ENCODE measurements around the gene OPRD1.

Gene OPRD1

DNA sequence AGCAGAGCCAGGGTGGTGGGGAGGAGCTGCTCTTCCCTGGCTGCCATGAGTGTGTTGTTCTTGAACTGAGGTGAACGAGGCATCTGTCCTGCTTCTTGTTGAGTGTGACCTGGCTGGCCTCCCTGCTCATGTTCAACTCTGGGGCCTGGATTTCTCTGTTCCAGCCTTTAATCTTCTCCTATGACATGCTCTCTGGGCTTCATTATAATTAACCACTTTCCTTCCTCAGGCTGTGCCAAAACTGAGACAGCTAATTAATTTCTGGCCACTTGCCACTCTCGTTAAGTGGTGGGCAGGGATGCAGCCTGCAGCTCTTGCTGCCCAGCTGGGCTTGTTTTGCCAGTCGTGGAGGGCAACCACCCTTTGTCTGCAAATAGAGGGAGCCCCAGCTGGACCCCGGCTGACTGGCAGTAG lies 23.3 kb downstream of the OPRD1 start:
- no peaks in the 10 kb centered on the region for H3K36me3 ChIP-seq (ENCODE audit: low read length)
- H3K9ac ChIP-seq (ENCODE audit: low read length): no peak overlapping the region
- H3K4me2 ChIP-seq (ENCODE audit: low read depth, low read length, poor library complexity, severe bottlenecking): no peak overlapping the region
- no peak for TF ChIP-seq CTCF (IDR thresholded peaks at IDR 0.05; ENCODE audit: insufficient read depth, low read length, poor library complexity, severe bottlenecking)
- no peak for TF ChIP-seq EZH2phosphoT487 (conservative IDR thresholded peaks at IDR 0.05; ENCODE audit: low read length)
- no peak overlapping the region for H3K4me3 ChIP-seq (ENCODE audit: insufficient read depth, low read length, poor library complexity, severe bottlenecking)
- H3F3A ChIP-seq (ENCODE audit: insufficient read depth): no peaks in the 10 kb centered on the region
- no peaks in the 10 kb centered on the region for H4K20me1 ChIP-seq (ENCODE audit: low read depth, low read length)
- no peaks in the 10 kb centered on the region for H3K79me2 ChIP-seq (ENCODE audit: insufficient read depth, low read length)
- no peaks in the 10 kb centered on the region for H3K9me2 ChIP-seq (replicated peaks; ENCODE audit: insufficient read depth, low read length)
- no peak overlapping the region for H2AFZ ChIP-seq (ENCODE audit: low read depth, low read length, severe bottlenecking)
- no peaks in the 10 kb centered on the region for H3K9me3 ChIP-seq (ENCODE audit: insufficient read depth, low read length)
- no peak overlapping the region for H3K27ac ChIP-seq (ENCODE audit: low read depth, low read length)
- no peaks in the 10 kb centered on the region for H3K27me3 ChIP-seq (ENCODE audit: low read length)

DNA sequence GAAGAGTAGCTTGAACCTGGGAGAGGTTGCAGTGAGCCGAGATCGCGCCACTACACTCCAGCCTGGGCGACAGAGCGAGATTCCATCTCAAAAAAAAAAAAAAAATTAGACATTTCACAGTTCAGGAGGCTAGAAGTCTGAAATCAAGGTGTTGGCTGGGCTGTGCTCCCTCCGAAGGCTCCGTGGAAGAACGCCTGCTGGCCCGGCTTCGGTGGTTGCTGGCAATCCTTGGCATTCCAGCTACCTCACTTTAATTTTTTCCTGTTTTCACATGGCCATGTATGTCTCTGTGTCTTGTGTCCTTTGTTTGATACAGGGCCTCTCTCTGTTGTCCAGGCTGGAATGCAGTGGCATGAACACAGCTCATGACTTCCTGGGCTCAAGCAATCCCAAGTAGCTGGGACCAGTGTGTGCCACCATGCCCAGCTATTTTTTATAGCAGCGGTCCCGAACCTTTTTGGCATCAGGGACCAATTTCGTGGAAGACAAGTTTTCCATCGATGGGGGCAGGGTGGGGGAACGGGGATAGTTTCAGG lies 24.5 kb downstream of the OPRD1 start:
- no peaks in the 10 kb centered on the region for H3F3A ChIP-seq (ENCODE audit: insufficient read depth)
- no peak for TF ChIP-seq CTCF (IDR thresholded peaks at IDR 0.05; ENCODE audit: insufficient read depth, low read length, poor library complexity, severe bottlenecking)
- no peak for TF ChIP-seq EZH2phosphoT487 (conservative IDR thresholded peaks at IDR 0.05; ENCODE audit: low read length)
- no peaks in the 10 kb centered on the region for H3K9me3 ChIP-seq (ENCODE audit: insufficient read depth, low read length)
- H4K20me1 ChIP-seq (ENCODE audit: low read depth, low read length): no peaks in the 10 kb centered on the region
- no peaks in the 10 kb centered on the region for H3K9me2 ChIP-seq (replicated peaks; ENCODE audit: insufficient read depth, low read length)
- no peaks in the 10 kb centered on the region for H3K36me3 ChIP-seq (ENCODE audit: low read length)
- no peak overlapping the region for H3K9ac ChIP-seq (ENCODE audit: low read length)
- no peaks in the 10 kb centered on the region for H3K79me2 ChIP-seq (ENCODE audit: insufficient read depth, low read length)
- H3K27ac ChIP-seq (ENCODE audit: low read depth, low read length): no peak overlapping the region
- no peak overlapping the region for H3K4me3 ChIP-seq (ENCODE audit: insufficient read depth, low read length, poor library complexity, severe bottlenecking)
- no peaks in the 10 kb centered on the region for H3K27me3 ChIP-seq (ENCODE audit: low read length)
- no peak overlapping the region for H3K4me2 ChIP-seq (ENCODE audit: low read depth, low read length, poor library complexity, severe bottlenecking)
- no peak overlapping the region for H2AFZ ChIP-seq (ENCODE audit: low read depth, low read length, severe bottlenecking)

- H3K9me3 ChIP-seq (ENCODE audit: insufficient read depth, low read length): no peaks in the 10 kb centered on the region
- H3K9me2 ChIP-seq (replicated peaks; ENCODE audit: insufficient read depth, low read length): no peaks in the 10 kb centered on the region
- H3F3A ChIP-seq (ENCODE audit: insufficient read depth): no peaks in the 10 kb centered on the region
- H2AFZ ChIP-seq (ENCODE audit: low read depth, low read length, severe bottlenecking): no peak overlapping the region
- H3K79me2 ChIP-seq (ENCODE audit: insufficient read depth, low read length): no peaks in the 10 kb centered on the region
- no peak overlapping the region for H3K9ac ChIP-seq (ENCODE audit: low read length)
- H3K36me3 ChIP-seq (ENCODE audit: low read length): no peaks in the 10 kb centered on the region
- no peaks in the 10 kb centered on the region for H3K27me3 ChIP-seq (ENCODE audit: low read length)
- TF ChIP-seq CTCF (IDR thresholded peaks at IDR 0.05; ENCODE audit: insufficient read depth, low read length, poor library complexity, severe bottlenecking) (no peak), EZH2phosphoT487 (conservative IDR thresholded peaks at IDR 0.05; ENCODE audit: low read length) (no peak)
- H3K4me3 ChIP-seq (ENCODE audit: insufficient read depth, low read length, poor library complexity, severe bottlenecking): no peak overlapping the region
- H3K4me2 ChIP-seq (ENCODE audit: low read depth, low read length, poor library complexity, severe bottlenecking): no peak overlapping the region
- no peaks in the 10 kb centered on the region for H4K20me1 ChIP-seq (ENCODE audit: low read depth, low read length)
- no peak overlapping the region for H3K27ac ChIP-seq (ENCODE audit: low read depth, low read length)
Measured at GRCh38 chr1:28840928-28841544, 29.1 kb downstream of the OPRD1 start.
